Inferior parietal cortex (tissue), 1 donor: ENCODE results near the gene IBA57.

Experiments
- DNase-seq: peaks from one replicate; pipeline ENCODE4 v3.0.0-alpha.2; 2016; ENCODE audit errors: extremely low spot score

Gene IBA57

GRCh38 chr1:228190182-228190581 is 24.6 kb downstream of the IBA57 start:
- DNase-seq: no peak

- no peak for DNase-seq
Observed at GRCh38 chr1:228190778-228191177, 25.2 kb downstream of the IBA57 start.

- DNase-seq: no peak
Observed at GRCh38 chr1:228194436-228194835, 28.8 kb downstream of the IBA57 start.

- no peak for DNase-seq
Observed at GRCh38 chr1:228194921-228195812, 29.6 kb downstream of the IBA57 start.

- DNase-seq: no peak
Observed at GRCh38 chr1:228197555-228198147, 32.0 kb downstream of the IBA57 start.

GRCh38 chr1:228198977-228199590 is 33.5 kb downstream of the IBA57 start:
- DNase-seq: no peak

GRCh38 chr1:228204958-228205357 is 39.4 kb downstream of the IBA57 start:
- no peak for DNase-seq

- no peak for DNase-seq
Observed at GRCh38 chr1:228205526-228206436, 40.2 kb downstream of the IBA57 start.

- DNase-seq: no peak
Observed at GRCh38 chr1:228206582-228207351, 41.2 kb downstream of the IBA57 start.

- DNase-seq: no peak
Observed at GRCh38 chr1:228207381-228207810, 41.8 kb downstream of the IBA57 start.

GRCh38 chr1:228207851-228208821 is 42.5 kb downstream of the IBA57 start, which contains the start of gene OBSCN:
Gene OBSCN, plus strand, starts transcription at chr1:228208044. Its CDS starts 3,740 bp downstream, at chr1:228211784.
- no peak for DNase-seq

GRCh38 chr1:228208831-228209551 is 43.4 kb downstream of the IBA57 start:
- DNase-seq: no peak

GRCh38 chr1:228209657-228210056 is 44.1 kb downstream of the IBA57 start:
- DNase-seq: no peak

GRCh38 chr1:228210076-228210651 is 44.6 kb downstream of the IBA57 start:
- no peak for DNase-seq

- no peak for DNase-seq
Observed at GRCh38 chr1:228210712-228211530, 45.3 kb downstream of the IBA57 start.

- DNase-seq: no peak
Observed at GRCh38 chr1:228211531-228212414, 46.2 kb downstream of the IBA57 start.
